Esophagus squamous epithelium (tissue), 5 donors: ENCODE data around the gene ATP10D. TPM values are rescaled to one million over a fixed set of nuclear protein-coding genes. Genes with fewer than 3 reads are reported as not detected.

Experiments used
- DNase-seq: peaks from one replicate; lab custom pipeline; 2025; lab: John Stamatoyannopoulos, UW
- H3K27ac ChIP-seq, 4 donors: fragments of 200-600 bp; sonication (generic); one replicate each; pipeline ENCODE4 v1.5.1; 2016 to 2019; ENCODE audit warnings: mild to moderate bottlenecking in 1 of 4
- H3K27me3 ChIP-seq, 4 donors: fragments of 200-600 bp; sonication (generic); 1 replicate in 3 of 4; 2 replicates in 1 of 4; pipeline versions ENCODE4 v1.5.1 to v1.6.0; 2017 to 2021; ENCODE audit warnings: antibody characterized with exemption in 1 of 4
- H3K36me3 ChIP-seq, 3 donors: fragments of 200-600 bp; sonication (generic); one replicate each; pipeline ENCODE4 v1.5.1; 2016 to 2019
- H3K4me1 ChIP-seq, 3 donors: fragments of 200-600 bp; sonication (generic); one replicate each; pipeline ENCODE4 v1.5.1; 2017 to 2019
- H3K4me3 ChIP-seq, 4 donors: fragments of 200-600 bp; sonication (generic); 1 replicate in 3 of 4; 2 replicates in 1 of 4; pipeline ENCODE4 v1.5.1; 2016 to 2019; ENCODE audit warnings: mild to moderate bottlenecking in 2 of 4, moderate library complexity in 1 of 4
- H3K9me3 ChIP-seq, 3 donors: fragments of 200-600 bp; sonication (generic); one replicate each; pipeline ENCODE4 v1.5.1; 2016 to 2019
- POLR2A ChIP-seq, 4 donors: fragments of 450-650 bp; IDR thresholded peaks; one replicate each; pipeline ENCODE4 v1.6.1; 2017; ENCODE audit warnings: antibody characterized with exemption in 4 of 4, mild to moderate bottlenecking in 4 of 4, moderate library complexity in 3 of 4
- WGBS, 2 donors: methylation state at CpG; one replicate each; pipeline ENCODE4 v1.1.5; 2018; 5-methylcytosine and 5-hydroxymethylcytosine counted together
- intact Hi-C: fragments of 100-400 bp; cut with DNase I; formaldehyde crosslinking; loops from one replicate; pipeline ENCODE4 v1.15.0; 2022
- total RNA-seq, 4 donors: library from RNA; depleted of rRNA; stranded (reverse); fragments of >200 nt; gene quantifications; one replicate each; pipeline ENCODE4 v1.1.0, GENCODE V29; 2016
- TF ChIP-seq, protein P1 (sequence below), 6 experiments: fragments of 450-650 bp in 4 of 6; fragments of 200-600 bp in 2 of 6; sonication (generic) in 2 of 6; IDR thresholded peaks; one replicate each; pipeline ENCODE4 v1.5.1; 2016 to 2019; ENCODE audit warnings: antibody characterized with exemption in 6 of 6, mild to moderate bottlenecking in 4 of 6, moderate library complexity in 4 of 6
- donor health status: DM: yes; HTN: yes; CAD: no.

The ATP10D gene
- total RNA-seq, 4 donors from 2014 or later: 18.6 to 31.5 (median 27.8) TPM

DNA sequence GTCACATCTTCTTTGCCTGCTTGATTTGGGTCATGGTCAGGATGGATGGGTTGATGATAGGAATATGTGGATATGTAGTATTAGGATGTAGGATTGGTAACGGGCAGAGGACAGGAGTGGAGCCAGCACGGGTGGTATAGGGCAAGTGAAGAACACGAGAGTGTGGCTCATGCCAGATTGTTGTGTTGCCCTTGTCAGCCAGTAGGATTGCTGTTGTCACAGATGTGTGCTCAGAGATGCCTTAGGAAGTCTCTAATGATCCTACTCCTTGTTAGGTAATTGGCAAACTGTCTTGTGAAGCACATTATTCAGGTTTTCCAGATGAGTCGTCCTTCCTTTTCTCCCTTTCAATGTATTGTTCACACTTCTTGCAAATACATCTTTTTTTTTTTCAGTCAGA, 5.5 kb downstream of the ATP10D start:
- 46 to 70% methylated on average over 4 of the region's 4 CpGs for WGBS, 2 donors
- Histone ChIP-seq H3K4me1 (peaks cover 0 to 69% (median 10%) of the 10 kb centered on the region in 3 donors), H3K9me3 (no peaks in the 10 kb centered on the region), H3K36me3 (no peaks in the 10 kb centered on the region), H3K27ac (no peak overlapping the region), H3K4me3 (no peak overlapping the region), H3K27me3 (no peaks in the 10 kb centered on the region)
- intact Hi-C loops: no loop called here
- TF ChIP-seq, protein P1, sequence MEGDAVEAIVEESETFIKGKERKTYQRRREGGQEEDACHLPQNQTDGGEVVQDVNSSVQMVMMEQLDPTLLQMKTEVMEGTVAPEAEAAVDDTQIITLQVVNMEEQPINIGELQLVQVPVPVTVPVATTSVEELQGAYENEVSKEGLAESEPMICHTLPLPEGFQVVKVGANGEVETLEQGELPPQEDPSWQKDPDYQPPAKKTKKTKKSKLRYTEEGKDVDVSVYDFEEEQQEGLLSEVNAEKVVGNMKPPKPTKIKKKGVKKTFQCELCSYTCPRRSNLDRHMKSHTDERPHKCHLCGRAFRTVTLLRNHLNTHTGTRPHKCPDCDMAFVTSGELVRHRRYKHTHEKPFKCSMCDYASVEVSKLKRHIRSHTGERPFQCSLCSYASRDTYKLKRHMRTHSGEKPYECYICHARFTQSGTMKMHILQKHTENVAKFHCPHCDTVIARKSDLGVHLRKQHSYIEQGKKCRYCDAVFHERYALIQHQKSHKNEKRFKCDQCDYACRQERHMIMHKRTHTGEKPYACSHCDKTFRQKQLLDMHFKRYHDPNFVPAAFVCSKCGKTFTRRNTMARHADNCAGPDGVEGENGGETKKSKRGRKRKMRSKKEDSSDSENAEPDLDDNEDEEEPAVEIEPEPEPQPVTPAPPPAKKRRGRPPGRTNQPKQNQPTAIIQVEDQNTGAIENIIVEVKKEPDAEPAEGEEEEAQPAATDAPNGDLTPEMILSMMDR (IDR thresholded peaks at IDR 0.05): peak in 5 of 6 experiments; percentile 26 to 55 (median 35)
- no peak for TF ChIP-seq POLR2A (IDR thresholded peaks at IDR 0.05)
- no peak for DNase-seq

DNA sequence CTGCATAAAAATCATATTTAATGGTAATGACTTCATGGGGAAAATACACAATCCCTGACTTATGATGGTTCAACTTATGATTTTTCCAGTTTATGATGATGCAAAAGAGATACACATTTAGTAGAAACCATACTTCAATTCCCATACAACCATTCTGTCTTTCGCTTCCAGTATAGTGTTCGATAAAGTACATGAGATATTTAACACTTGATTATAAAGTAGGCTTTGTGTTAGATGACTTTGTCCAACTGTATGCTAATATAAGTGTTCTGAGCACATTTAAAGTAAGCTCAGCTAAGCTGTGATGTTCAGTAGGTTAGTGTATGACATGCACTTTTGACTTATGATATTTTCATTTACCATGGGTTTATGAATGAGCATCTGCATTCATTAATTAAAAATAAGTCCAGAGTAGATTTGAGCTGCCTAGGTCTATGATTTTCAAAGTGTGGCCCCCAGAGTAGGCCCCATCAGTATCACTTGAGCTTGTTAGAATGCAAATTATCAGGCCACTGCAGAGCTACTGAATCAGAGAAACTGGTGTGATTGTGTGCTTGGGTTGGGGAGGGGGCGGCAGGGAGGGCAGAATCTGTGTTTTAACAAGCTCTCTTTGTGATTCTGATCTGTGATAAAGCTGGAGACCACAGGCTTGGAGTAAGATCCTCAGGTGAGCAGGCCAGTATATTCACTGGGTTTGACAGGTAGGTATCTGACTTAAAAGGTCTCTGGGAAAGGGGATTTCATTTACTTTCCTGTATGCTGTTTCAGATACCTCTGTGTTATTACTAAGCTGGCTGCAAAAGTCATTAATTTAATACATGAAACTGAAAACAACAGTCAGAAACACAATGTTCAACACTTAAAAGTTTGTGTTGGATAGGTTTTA, 8.4 kb downstream of the ATP10D start:
- TF ChIP-seq, protein P1 (IDR thresholded peaks at IDR 0.05): no peak
- no peak for TF ChIP-seq POLR2A (IDR thresholded peaks at IDR 0.05)
- intact Hi-C loops: no loop called here
- Histone ChIP-seq H3K36me3 (peaks cover 0 to 10% (median 0%) of the 10 kb centered on the region in 3 donors), H3K27me3 (no peaks in the 10 kb centered on the region), H3K4me3 (no peak overlapping the region), H3K27ac (no peak overlapping the region), H3K4me1 (peaks cover 0 to 46% (median 7%) of the 10 kb centered on the region in 3 donors), H3K9me3 (no peaks in the 10 kb centered on the region)
- WGBS, 2 donors: 87 to 88% methylated on average over 3 of the region's 3 CpGs
- DNase-seq: no peak

DNA sequence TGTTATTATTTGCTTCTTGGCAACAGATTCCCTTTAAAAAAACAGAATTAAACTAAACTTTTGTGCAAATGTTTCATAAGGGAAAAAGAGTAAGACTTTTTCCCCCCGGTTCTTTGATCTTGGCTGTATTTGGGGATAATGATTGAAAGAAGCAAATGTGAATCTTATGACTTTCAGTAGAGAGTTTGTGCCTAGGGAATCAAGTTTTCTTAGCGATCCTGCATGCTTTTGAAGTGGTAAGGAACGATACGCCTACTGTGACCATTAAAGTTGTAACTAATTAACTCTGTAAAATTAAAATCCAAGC, 9.0 kb downstream of the ATP10D start:
- DNase-seq: no peak
- no peaks in the 10 kb centered on the region for H3K9me3 ChIP-seq
- TF ChIP-seq, protein P1 (IDR thresholded peaks at IDR 0.05): no peak
- TF ChIP-seq POLR2A (IDR thresholded peaks at IDR 0.05): no peak
- no peak overlapping the region for H3K27ac ChIP-seq
- H3K4me3 ChIP-seq: no peak overlapping the region
- H3K4me1 ChIP-seq: peaks cover 0 to 48% (median 7%) of the 10 kb centered on the region in 3 donors
- WGBS, 2 donors: 54 to 69% methylated on average over 4 of the region's 4 CpGs
- no peaks in the 10 kb centered on the region for H3K27me3 ChIP-seq
- H3K36me3 ChIP-seq: peaks cover 0 to 10% (median 0%) of the 10 kb centered on the region in 3 donors
- intact Hi-C loops: no loop called here

DNA sequence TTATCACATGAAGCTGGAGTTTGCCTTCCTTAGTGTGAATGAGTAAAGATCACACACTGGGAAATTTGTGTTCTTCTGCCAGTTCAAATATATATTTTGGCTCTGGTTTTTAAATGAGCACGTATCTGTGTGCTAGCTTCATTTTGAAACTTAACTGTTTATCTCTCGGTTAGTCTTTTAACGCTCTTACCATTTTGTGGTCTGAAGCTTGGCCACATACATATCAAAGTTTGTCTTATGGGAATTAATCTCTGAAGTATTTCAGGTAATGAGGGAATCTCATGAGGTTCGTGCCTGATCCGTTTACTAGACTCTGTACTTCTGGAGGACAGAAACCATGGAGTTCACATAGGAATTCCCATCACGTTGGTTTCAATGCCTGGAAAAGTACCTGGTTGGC, 13.8 kb downstream of the ATP10D start:
- WGBS, 2 donors: 78 to 81% methylated on average over 6 of the region's 6 CpGs
- Histone ChIP-seq H3K27me3 (no peaks in the 10 kb centered on the region), H3K4me1 (peaks cover 0 to 19% (median 10%) of the 10 kb centered on the region in 3 donors), H3K27ac (no peak overlapping the region), H3K9me3 (no peaks in the 10 kb centered on the region), H3K36me3 (peaks cover 0 to 16% (median 0%) of the 10 kb centered on the region in 3 donors), H3K4me3 (no peak overlapping the region)
- intact Hi-C loops: no loop called here
- no peak for TF ChIP-seq POLR2A (IDR thresholded peaks at IDR 0.05)
- TF ChIP-seq, protein P1 (IDR thresholded peaks at IDR 0.05): no peak
- DNase-seq: no peak

DNA sequence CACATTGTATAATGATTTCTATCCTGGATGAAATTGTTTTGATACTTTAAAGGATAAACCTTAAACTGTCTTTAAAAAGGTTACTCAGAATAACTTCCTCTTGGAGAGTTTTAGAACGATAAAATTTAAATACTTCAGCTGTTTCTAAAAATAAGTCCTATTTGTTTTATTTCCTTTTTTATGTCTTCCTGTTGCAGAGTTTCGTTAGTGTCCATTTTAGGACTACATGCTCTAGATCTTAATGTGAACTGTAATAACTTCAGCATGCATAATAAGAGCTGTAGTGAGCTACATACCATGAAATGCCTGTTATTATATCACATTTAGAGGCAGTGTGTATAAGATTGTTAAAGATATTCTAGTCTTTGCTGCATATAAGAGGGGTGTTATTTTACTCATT, 14.6 kb downstream of the ATP10D start:
- no peak for DNase-seq
- TF ChIP-seq, protein P1 (IDR thresholded peaks at IDR 0.05): no peak
- TF ChIP-seq POLR2A (IDR thresholded peaks at IDR 0.05): no peak
- 33 to 38% methylated on average over 2 of the region's 2 CpGs for WGBS, 2 donors
- no peaks in the 10 kb centered on the region for H3K9me3 ChIP-seq
- no peak overlapping the region for H3K27ac ChIP-seq
- peaks cover 0 to 16% (median 0%) of the 10 kb centered on the region in 3 donors for H3K36me3 ChIP-seq
- H3K4me1 ChIP-seq: peaks cover 0 to 14% (median 8%) of the 10 kb centered on the region in 3 donors
- no peak overlapping the region for H3K4me3 ChIP-seq
- intact Hi-C loops: loop anchor here (10.0 kb wide), 1 partner anchor 65 kb away; no protein-coding TSS in a partner anchor
- H3K27me3 ChIP-seq: no peaks in the 10 kb centered on the region
